ENCODE measurements around the gene OR4E2. TPM values are rescaled to one million over a fixed set of nuclear protein-coding genes. Genes with fewer than 3 reads are reported as not detected.

Gene OR4E2
- polyA plus RNA-seq, 3 donors: not detected

GRCh38 chr14:21631084-21631483 is 22.6 kb upstream of the OR4E2 start:
- no peaks in the 10 kb centered on the region for H4K20me1 ChIP-seq (ENCODE audit: insufficient read depth, low read length)
- H3K9me3 Mint-ChIP-seq: peaks cover 0 to 8% (median 2%) of the 10 kb centered on the region in 7 donors
- no peak overlapping the region for H3K4me3 ChIP-seq (replicated peaks in 1 of 3; ENCODE audit: low read depth in 2 of 3, low read length in 3 of 3)
- no peak overlapping the region for H3K27ac ChIP-seq (ENCODE audit: low read depth in 1 of 2, low read length in 2 of 2)
- H3K27me3 ChIP-seq (ENCODE audit: control insufficient read depth in 2 of 2, insufficient read depth in 2 of 2, low read length in 2 of 2): no peaks in the 10 kb centered on the region
- H2AFZ ChIP-seq (ENCODE audit: insufficient read depth, low read depth, low read length, poor library complexity, severe bottlenecking): no peak overlapping the region
- no peaks in the 10 kb centered on the region for H3K36me3 ChIP-seq (replicated peaks in 1 of 2; ENCODE audit: control insufficient read depth in 1 of 2, insufficient read depth in 2 of 2, low read length in 2 of 2)
- no CpG with 5 or more reads among the region's 3 CpGs for WGBS (ENCODE audit: insufficient coverage)
- DNase-seq: no peak
- H3K27ac Mint-ChIP-seq: no peak overlapping the region
- H3K79me2 ChIP-seq (ENCODE audit: insufficient read depth, low read length): no peaks in the 10 kb centered on the region
- H3K4me1 Mint-ChIP-seq: no peaks in the 10 kb centered on the region
- H3K27me3 Mint-ChIP-seq (ENCODE audit: low read depth in 3 of 3): peaks cover 2 to 4% (median 3%) of the 10 kb centered on the region in 3 donors
- no peak overlapping the region for H3K4me2 ChIP-seq (replicated peaks; ENCODE audit: extremely low read depth, low read length, poor library complexity, severe bottlenecking)
- intact Hi-C loops (cut with micrococcal nuclease): no loop called here
- no peaks in the 10 kb centered on the region for H3K36me3 Mint-ChIP-seq
- TF ChIP-seq CTCF (IDR thresholded peaks at IDR 0.05): no peak
- H3K4me3 Mint-ChIP-seq: no peak overlapping the region
- no peaks in the 10 kb centered on the region for H3K4me1 ChIP-seq (ENCODE audit: control insufficient read depth in 1 of 2, insufficient read depth in 2 of 2, low read length in 2 of 2)
- H3K9ac ChIP-seq (ENCODE audit: insufficient read depth, low read length, poor library complexity, severe bottlenecking): no peak overlapping the region
- no peaks in the 10 kb centered on the region for H3K9me3 ChIP-seq (replicated peaks in 1 of 2; ENCODE audit: control insufficient read depth in 1 of 2, insufficient read depth in 1 of 2, low read length in 2 of 2)

- H3K27me3 ChIP-seq (ENCODE audit: control insufficient read depth in 2 of 2, insufficient read depth in 2 of 2, low read length in 2 of 2): no peaks in the 10 kb centered on the region
- H4K20me1 ChIP-seq (ENCODE audit: insufficient read depth, low read length): no peaks in the 10 kb centered on the region
- no peak within 1 kb of the TSS for H3K27ac ChIP-seq (ENCODE audit: low read depth in 1 of 2, low read length in 2 of 2)
- DNase-seq: no peak
- H3K36me3 ChIP-seq (replicated peaks in 1 of 2; ENCODE audit: control insufficient read depth in 1 of 2, insufficient read depth in 2 of 2, low read length in 2 of 2): no peaks in the 10 kb centered on the region
- Mint-ChIP-seq H3K4me1 (no peaks in the 10 kb centered on the region), H3K9me3 (peaks cover 0 to 7% (median 1%) of the 10 kb centered on the region in 7 donors), H3K36me3 (no peaks in the 10 kb centered on the region), H3K27me3 (ENCODE audit: low read depth in 3 of 3) (peaks cover 0 to 4% (median 2%) of the 10 kb centered on the region in 3 donors), H3K4me3 (peak within 1 kb of the TSS in 1 of 2 donors; percentile 26), H3K27ac (peak within 1 kb of the TSS in 1 of 7 donors; percentile 5)
- no peak within 1 kb of the TSS for H3K9ac ChIP-seq (ENCODE audit: insufficient read depth, low read length, poor library complexity, severe bottlenecking)
- H3K4me3 ChIP-seq (replicated peaks in 1 of 3; ENCODE audit: low read depth in 2 of 3, low read length in 3 of 3): no peak within 1 kb of the TSS
- 80% methylated on average over 2 of the region's 4 CpGs for WGBS (ENCODE audit: insufficient coverage)
- intact Hi-C loops (cut with micrococcal nuclease): no loop called here
- H3K9me3 ChIP-seq (replicated peaks in 1 of 2; ENCODE audit: control insufficient read depth in 1 of 2, insufficient read depth in 1 of 2, low read length in 2 of 2): no peaks in the 10 kb centered on the region
- no peaks in the 10 kb centered on the region for H3K79me2 ChIP-seq (ENCODE audit: insufficient read depth, low read length)
- H3K4me1 ChIP-seq (ENCODE audit: control insufficient read depth in 1 of 2, insufficient read depth in 2 of 2, low read length in 2 of 2): no peaks in the 10 kb centered on the region
- H2AFZ ChIP-seq (ENCODE audit: insufficient read depth, low read depth, low read length, poor library complexity, severe bottlenecking): no peak within 1 kb of the TSS
- no peak for TF ChIP-seq CTCF (IDR thresholded peaks at IDR 0.05)
- no peak within 1 kb of the TSS for H3K4me2 ChIP-seq (replicated peaks; ENCODE audit: extremely low read depth, low read length, poor library complexity, severe bottlenecking)
Observed at GRCh38 chr14:21634840-21635239, 18.8 kb upstream of the OR4E2 start, which contains the start of gene OR10G2. TSS of gene OR10G2 (minus strand) at chr14:21634940. CDS start at chr14:21634842, 98 bp downstream.

All from CD14-positive monocyte (primary cell).